NOMO-1 treated with DMSO at 0.1 percent for 48 hours (cell line): ENCODE results near the gene MAP2K4.
"Not testable (repeated sequence)": the region's sequence is repeated elsewhere in the genome, so short reads cannot be mapped to it uniquely, and the experiment has no call there.

ENCODE experiments used
- DNase-seq: peaks from one replicate; lab custom pipeline; 2025; ENCODE audit not compliant: unreplicated experiment; lab: John Stamatoyannopoulos, UW

Gene MAP2K4

DNA sequence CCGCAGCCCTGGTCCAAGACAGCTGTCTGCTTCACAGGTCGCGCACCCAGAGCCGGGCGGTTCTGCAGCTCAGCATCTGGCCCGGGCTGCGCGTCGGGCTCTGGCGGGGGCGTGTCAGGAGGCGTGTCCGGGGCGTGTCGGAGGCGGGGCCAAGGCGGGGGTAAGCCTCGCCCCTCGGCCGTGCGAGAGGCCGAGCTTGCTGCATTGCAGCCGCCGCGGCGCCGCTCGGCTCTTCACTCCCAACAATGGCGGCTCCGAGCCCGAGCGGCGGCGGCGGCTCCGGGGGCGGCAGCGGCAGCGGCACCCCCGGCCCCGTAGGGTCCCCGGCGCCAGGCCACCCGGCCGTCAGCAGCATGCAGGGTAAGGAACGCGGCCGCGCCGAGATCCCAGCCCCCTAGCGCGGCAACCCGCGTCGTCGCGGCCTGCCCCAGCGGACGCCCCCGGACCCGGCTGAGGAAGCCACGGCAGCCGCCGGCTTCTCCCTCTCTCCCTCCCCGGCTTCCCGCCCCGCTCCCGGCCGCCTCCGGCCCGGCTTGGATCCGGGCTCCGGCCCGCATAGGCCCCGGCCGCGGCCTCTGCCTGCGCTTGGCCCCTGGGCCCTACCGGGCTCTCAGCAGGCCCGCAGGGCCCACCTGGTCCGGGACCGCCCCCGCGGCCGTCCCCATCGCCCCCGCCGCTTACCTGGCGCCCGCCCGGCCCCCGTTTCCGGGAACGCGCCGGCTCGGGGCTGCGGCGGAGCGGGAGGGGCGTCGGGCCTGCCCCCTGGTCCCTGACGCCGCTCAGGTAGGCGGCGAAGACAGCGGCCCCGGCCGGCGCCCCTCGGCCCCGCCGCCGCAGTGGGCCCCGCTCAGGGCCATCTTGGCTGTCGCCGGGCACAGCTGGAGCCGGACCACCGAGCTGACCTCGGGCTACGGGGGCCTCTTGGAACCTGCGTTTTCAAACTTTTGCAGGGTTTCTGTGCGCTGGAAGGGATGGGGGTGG is at the start of gene MAP2K4:
MAP2K4 (plus strand) TSS at position 236 of the 981 bp plus-strand sequence; CDS start at position 246, 10 bp downstream.
- DNase-seq, result peak; percentile 70

DNA sequence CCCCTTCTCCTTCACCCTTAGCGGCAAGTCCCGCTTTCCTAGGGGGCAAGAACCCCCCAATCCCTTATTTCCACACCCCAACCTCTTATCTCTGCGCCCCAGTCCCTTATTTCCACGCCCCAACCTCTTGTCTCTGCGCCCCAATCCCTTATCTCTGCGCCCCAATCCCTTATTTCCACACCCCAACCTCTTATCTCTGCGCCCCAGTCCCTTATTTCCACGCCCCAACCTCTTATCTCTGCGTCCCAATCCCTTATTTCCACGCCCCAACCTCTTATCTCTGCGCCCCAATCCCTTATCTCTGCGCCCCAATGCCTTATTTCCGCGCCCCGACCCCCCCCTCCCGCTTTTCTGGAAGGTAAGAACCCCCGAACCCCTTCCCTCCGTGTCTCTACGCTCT is 47.9 kb upstream of the MAP2K4 start:
- not testable (repeated sequence) for DNase-seq

DNA sequence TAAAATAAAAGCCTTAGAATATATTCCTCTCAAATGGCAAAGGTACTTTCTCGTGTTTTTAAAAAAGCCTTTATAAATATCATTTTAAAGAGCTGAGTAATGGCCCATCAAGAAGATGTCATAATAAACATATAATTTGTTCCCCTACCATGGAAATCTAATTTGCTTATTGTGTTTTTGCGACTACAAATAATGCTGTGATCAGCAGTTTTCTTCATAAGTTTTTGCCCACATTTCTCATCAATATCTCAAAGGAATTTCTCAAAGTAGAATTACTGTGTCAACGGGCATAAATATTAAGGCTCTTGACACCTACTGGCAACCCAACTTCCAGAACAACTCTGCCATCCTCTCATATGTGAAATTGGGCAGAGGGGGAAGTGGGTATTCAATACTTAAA is 40.9 kb upstream of the MAP2K4 start:
- no peak for DNase-seq

DNA sequence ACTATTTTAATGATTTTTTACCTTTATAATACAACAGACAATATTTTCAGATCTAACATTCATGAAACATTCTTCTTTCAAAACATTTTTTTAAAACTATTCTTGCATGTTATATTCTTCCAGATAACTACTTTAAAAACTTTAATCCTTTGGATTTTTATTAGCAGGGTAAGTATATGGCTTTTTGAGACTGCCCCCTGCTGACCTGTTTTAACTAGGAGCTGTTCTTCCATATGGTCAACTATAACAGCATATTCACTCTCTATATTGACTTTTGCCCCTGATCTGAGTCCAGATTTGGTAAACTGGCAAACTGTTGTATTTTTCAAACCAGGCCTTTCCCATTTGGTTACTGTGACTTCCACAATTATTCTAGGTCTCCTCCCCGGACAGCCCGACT is 39.9 kb upstream of the MAP2K4 start:
- DNase-seq, result no peak

DNA sequence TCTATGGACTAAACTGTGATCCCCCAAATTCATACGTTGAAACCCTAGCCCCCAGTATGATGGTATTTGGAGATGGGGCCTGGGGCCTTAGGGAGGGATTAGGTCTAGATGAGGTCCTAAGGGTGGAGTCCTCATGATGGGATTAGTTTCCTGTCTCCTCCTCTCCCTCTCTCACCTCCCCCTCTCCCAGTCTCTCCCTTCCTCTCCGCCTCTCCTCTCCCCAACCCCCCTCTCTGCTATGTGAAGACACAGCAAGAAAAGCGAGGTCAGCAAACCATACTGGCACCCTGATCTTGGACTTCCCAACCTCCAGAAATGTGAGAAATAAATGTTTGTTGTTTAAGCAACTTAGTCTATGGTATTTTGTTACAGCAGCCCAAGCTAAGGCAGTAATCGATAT is 38.8 kb upstream of the MAP2K4 start:
- DNase-seq, result no peak

DNA sequence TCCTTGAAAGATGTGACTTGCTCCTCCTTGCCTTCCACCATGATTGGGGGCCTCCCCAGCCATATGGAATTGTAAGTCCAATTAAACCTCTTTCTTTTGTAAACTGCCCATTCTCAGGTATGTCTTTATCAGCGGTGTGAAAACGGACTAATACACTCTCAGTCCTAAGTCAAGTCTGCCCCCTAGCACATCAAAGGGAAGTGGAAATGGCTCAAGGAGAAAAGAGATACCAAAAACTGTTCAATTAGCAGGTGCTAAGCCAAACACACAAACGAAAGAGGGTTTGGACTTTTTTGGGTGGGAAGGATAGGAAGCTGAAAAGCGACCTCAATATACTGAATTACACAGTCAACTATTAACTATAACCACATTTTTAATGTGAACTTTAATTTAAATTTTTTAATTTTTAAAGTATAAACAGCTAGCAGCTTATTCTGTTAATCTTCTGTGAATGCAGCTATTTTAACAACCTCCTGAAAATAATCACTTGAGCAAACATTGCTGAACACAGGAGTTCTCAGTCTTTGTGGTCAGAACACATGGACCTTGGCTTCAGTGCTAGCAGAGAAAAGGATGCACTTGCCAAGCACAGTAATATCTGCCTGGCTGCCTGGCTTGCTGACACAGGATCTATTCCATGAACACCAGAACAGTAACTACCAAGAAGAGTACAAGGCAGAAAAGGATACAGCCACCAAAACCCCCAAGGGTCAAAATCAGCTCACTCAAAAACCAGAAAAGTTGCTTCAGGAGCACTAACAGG is 34.3 kb upstream of the MAP2K4 start:
- DNase-seq, result no peak

DNA sequence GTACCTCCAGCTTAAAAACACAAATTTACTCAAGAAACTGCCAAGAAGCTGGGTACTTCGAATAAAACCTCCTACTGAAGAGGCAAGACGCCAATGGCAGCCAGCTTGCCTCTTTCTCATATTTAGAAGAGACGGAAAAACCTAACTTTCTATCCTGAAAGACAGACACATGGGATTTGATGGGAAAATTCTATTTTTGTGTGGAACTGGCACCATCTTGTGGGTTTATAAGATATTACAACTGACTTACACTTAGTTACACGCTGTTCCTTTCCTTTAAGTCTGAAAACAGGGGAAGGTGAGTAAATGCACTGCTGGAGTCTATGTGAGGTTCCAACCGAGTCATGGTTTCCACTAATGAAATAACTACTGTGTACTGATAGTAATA is 33.7 kb upstream of the MAP2K4 start:
- DNase-seq, result no peak

DNA sequence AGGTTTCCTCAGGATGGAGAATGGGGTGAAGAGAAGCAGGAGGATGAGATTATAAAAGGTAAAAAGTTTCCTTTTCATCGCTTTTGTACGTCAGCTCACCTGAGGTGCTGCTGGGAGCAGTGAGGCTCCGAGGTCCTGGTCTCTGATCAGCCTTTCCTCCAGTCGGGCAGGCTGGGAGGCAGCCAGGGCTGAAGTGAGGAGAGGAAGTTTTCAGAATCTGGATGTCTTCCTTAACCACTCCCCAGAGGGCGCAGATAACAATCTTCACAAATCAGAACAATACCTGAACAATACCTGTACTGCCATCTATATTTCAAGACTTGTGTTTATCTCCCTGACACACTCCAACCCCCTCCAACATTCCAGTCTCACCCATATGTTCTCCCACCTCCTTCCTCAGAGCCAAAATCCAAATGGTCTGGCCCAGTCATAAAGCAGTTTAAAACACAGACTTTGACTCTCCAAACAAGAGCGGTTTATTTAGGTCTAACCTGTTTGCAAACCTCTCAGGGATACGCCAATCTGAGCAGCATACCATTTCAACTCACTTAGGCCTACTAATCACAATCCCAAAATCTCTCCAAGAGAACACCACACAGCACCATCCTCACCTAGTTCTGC is 30.2 kb upstream of the MAP2K4 start:
- DNase-seq, result no peak

DNA sequence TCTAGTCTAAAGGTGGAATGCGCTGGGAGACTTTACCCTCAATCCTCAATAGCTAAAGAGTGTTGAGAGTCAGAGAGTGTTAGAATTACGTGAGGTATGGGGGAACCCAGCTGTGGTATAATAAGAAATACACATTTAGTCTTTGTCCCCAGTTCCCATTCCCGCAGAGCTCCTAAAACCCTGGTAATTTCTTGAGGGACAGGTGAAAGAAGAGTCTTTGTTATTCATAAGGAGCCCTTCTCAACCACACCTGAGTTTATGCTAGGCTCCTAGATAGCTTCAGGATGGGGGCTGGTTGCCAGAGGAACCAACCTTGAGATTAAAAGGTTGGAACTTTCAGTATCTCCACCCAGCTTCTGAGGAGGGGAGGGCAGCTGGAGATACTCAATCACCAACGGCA is 29.2 kb upstream of the MAP2K4 start:
- DNase-seq, result no peak

DNA sequence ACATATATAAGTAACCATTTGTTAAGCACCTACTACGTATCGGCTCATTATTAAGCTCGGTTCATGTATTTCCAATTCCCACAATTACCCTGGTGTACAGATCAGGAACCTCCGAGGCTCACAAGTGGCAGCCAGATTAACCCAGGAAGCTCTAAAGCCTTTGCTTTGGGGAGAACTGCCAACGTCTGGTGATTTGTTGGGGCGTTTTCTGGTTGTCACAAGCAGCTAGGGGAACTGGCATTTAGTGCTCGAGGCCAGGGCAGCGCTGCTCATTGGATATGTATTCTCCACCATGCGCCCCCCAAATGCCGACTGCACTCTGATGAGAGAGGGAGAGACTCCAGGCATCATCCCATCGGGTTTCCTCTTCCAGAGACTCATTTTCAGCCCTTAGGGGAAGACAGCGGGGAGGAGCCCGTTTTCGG is 23.9 kb upstream of the MAP2K4 start:
- DNase-seq, result peak; percentile 62

DNA sequence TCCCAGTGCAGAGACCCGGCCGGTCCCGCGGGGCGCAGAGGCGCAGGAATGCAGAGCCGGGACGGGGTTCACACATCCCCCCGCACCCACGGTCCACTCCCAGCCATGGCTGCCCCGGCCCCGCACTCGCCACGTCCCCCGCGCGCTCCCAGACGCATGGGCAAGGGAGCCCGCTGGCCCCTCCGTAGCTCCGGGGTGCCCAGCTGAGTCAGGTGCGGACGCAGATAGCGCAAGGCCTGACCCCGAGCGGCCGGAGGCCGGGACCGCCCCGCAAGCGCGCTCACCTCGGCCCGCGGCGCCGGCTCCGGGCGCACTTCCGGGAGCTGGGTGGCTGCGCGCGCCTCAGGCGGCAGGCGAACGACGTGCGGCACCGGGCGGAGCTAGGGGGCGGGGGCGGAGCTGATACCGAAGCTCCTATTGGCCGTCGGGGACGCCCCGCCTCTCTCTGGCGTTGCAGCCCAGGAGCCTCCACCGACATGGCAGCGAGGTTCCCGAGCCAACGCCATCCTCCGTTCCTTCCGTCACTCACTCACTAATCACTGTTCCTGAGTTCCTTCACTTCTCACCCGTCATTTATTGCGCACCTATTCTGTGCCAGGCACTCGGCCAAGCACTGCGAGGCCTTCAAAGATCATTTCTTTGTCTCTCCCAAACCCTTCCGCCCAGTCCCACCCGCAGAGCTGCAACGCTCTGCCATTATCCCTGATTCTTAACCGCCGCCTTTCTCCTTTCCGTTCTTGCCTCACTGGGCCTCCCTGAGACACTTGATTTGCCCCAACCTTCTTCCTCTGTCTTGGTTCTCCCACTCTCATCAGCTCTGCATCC is 23.3 kb upstream of the MAP2K4 start, which contains the start of gene ZNF18:
ZNF18 (minus strand) TSS at position 329 of the 825 bp plus-strand sequence. CDS start 4,646 bp downstream, outside the sequence.
- DNase-seq, result peak; percentile 90

DNA sequence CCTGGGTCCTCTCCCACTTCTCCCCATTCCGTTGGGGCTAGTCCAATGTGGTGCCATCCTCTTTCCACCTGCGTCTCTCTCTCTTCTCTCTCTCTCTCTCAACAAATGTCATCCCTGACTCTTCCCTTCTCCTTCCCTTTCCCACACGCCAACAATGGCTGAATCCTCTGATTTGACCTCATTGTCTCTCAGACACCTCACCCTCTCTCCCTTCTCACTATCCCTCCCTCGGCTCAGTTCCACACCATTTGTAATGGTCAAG is 22.8 kb upstream of the MAP2K4 start:
- DNase-seq, result no peak

DNA sequence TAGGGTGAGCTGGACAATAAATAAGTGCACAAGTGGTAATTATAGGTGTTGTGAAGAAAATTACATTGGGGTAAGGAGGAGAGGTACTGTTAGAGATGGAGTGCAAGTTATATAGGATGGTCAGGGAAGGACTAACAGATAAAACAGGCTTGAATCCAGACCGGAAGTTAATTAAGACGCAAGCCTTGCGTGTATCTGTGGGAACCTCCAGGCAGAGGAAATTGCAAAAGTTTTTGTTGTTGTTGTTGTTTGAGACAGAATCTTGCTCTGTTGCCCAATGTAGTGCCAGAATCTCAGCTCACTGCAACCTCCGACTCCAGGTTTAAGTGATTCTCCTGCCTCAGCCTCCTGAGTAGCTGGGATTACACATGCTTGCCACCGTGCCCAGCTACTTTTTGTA is 21.0 kb upstream of the MAP2K4 start:
- peak; percentile 55 for DNase-seq

DNA sequence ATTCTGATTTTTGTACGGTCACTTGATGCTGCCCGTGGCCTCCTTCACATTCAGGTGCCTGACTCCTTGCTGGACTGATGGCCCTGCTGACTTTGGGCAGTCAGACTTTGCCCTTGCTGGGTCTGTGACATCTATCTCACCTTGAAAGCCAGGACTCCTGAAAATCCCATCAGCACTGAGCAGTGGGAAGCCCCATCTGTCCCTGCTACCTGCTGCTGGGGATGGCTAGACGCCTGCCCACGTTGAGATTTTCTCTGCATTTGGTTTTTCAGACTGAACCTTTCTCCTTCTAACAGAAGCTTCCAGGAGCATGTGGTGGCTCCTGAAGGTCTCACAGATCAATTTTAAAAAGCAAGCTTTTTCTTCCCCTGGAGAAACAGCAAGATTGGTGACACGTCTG is 13.2 kb upstream of the MAP2K4 start:
- DNase-seq, result no peak

DNA sequence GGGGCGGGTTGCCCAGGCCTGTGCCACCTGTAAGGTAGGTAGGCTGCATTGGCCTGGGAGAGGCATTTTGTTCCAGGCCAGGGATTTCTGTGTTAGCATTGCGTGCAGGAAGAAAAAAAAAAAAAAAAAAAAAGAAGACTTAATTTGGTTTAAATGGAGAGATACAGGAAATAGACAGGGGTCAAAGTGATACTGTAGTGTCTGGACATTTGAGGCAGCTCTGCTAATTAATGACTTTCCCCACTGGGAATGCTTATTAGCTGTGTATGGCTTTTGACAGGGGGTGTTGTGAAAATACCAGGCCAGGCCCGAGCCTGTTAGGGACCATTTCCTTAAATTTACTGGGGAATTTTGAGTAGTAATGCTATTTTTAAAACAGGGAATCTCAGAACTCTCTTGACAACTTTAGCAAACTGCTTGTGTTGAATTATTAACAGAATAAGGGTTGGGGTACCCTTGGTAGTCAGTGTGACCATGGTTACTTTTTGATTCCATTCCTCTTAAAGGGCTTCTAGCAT is 1.0 kb downstream of the MAP2K4 start:
- no peak for DNase-seq

DNA sequence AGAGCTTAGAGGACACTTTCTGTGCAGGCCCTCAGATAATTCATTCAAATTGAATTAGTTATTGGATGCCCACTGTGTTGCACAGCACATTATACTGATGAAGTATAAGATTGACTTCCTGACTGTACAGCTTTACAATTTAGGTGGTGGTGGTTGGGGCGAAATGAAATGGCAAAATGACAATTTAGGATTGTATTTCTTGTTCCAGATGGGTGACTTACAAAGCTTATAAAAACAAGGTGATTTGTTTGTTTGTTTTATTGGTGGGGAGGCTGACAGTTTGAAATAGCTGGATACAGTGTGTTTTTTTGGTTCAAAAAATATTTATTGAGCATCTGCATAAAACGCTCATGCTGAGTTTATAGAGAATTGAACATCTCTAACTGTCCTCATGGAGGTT is 1.6 kb downstream of the MAP2K4 start:
- no peak for DNase-seq

DNA sequence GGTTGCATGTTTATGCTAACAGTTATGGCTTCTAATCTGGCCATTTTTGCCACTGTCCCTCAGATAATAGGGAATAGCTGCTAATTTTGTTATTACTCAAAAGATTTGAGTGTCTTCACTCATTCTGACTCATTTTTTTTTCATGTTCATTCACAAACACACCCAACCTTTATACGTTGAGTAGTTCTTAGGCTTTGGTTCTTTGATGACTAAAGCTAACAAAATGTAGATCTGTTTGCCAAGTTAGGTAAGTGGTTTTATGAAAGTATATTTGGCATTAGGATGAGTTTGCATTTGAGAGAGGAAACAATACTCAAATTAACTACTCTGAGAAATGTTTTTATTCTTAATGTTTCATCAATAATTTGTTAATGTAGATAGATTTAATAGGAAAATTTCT is 3.6 kb downstream of the MAP2K4 start:
- no peak for DNase-seq

DNA sequence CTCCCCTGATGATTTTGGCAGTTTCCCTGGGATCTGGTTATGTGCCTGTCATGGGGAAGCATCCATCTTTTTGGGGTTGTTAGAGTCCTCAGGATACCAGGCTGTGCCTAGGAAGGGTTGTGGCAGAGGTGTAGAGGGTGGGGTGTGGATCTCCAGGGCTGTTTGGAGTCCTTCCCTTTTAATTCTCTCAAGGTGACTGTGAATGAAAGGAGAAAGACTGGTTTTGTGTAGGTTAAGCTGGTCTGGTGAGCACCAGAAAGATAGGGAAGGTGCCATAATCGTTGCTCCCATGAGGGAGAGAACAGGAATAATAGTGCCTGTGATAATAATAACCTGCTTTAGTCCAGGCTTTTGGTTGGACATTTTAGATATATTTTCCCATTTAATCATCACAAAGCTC is 7.0 kb downstream of the MAP2K4 start:
- DNase-seq, result no peak

DNA sequence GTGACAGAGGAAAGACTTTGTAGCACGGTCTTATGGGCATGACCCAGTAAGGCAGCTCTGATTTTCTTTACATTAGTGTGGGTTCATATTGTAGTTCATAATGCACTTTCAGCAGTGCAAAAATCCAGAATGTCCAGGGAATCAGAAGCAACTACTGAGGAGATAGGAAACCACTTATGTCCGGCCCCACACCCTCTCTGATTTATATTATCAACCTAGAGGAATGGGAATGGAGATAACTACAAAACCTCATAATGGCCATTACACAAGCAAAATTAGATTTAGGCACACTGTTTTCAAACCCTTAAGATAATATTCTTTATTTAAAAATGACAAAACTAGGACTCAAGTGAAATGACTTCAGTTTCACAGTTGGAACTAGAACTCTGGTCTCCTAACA is 7.9 kb downstream of the MAP2K4 start:
- DNase-seq, result no peak

DNA sequence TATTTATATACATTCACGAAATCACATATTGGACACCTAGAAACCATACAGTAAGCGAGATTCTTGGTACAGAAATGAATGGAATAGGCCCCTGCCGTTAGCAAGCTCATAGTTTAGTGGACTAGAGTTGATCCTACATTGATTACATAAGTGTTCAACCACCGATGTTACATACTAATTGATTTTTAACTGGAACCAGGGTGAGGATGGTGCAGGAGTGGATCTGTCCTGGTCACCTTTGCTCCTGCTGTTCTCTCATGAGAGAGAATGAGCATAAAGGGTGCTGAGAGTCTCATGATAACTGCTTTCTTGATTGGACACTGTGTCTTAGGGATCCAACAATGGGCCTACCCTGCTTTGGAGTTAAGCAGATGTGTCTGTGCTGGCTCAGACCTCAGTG is 13.9 kb downstream of the MAP2K4 start:
- no peak for DNase-seq

DNA sequence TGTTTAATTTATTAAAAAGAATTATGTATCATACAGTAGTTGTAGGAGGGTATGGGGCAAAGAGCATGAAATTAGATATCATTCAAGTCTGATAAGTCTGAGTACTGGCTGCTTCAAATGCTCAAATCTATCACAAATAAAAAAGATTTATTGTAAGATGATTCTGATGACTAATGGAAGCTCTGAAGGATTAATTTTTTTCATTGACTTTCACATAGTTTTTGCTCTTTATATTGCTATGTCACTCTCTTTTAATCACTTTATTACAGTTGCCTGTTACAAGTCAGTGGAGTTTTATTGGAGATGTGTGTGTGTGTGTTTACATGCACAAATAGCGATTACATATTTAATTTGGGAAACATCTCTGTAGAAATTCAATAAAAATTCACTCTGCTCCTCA is 15.0 kb downstream of the MAP2K4 start:
- no peak for DNase-seq
